ENCODE measurements around the gene DMAC1.

DNA sequence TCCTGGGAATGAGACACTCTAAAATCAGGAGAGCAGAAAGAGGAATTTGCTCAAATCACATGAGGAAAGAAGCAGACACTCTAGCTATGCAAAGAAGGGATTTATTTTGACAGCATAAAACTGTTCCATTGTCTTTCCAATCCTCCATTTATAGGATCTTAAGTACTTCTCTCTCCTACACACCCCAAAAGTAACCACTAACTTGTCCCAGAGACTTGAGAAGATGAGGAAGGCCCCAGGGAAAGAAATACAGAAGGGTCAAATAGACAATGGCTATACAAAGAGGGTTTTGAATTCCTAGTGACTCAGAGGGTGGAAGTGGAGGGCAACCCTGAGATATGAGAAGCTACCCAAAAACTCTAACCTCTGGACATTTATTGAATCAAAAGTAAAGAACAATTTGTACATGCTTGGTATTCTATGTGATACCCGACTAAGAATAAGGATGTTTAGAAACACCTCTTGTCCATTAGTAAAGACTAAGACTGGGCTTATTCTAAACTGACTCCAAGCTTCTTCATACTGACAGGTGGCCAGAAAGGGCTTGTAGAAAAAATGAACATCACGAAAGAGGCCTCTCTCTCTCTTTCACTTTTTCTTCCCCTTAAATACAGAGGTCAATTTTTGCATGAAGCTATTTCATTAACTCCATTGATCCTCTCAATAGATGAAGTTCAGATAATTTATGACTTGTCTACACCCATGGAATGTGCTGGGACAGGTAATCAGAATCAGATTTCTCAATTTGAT is 20.6 kb downstream of the DMAC1 start:
- TF ChIP-seq, protein P1, sequence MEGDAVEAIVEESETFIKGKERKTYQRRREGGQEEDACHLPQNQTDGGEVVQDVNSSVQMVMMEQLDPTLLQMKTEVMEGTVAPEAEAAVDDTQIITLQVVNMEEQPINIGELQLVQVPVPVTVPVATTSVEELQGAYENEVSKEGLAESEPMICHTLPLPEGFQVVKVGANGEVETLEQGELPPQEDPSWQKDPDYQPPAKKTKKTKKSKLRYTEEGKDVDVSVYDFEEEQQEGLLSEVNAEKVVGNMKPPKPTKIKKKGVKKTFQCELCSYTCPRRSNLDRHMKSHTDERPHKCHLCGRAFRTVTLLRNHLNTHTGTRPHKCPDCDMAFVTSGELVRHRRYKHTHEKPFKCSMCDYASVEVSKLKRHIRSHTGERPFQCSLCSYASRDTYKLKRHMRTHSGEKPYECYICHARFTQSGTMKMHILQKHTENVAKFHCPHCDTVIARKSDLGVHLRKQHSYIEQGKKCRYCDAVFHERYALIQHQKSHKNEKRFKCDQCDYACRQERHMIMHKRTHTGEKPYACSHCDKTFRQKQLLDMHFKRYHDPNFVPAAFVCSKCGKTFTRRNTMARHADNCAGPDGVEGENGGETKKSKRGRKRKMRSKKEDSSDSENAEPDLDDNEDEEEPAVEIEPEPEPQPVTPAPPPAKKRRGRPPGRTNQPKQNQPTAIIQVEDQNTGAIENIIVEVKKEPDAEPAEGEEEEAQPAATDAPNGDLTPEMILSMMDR (conservative IDR thresholded peaks at IDR 0.05) = no peak
- no peak for TF ChIP-seq EZH2 (IDR thresholded peaks at IDR 0.05; ENCODE audit: low read depth)
